Measurements from ENCODE around the gene C1S. TPM values are rescaled to one million over a fixed set of nuclear protein-coding genes. Genes with fewer than 3 reads are reported as not detected.
"Not testable (repeated sequence)": the region's sequence is repeated elsewhere in the genome, so short reads cannot be mapped to it uniquely, and the experiment has no call there.

Gene C1S
- total RNA-seq, 1 donor from 2014 or later, result 3.5 TPM

DNA sequence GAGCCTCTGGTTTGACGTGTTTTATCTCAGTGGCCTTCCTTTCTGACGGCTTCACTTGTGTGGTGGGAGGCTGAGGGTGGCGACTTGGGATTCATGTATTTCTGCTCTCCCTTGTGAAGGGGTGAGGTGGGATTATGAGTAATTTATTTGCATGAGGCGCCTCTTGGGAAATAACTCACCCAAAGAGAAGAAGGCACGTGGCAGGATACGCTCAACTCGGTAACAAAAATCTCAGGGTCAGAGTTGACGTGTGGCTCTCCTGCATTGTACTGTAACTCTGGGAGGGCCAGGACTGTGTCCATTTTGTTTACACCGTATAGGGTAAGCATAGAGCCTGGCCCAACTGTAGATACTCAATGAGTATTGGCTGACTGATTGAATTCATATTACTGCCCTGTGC is 14.6 kb upstream of the C1S start:
- DNase-seq, result no peak
- no peaks in the 10 kb centered on the region for H3K36me3 Mint-ChIP-seq (ENCODE audit: unreplicated experiment)
- peaks cover 2% of the 10 kb centered on the region for H3K27me3 Mint-ChIP-seq (ENCODE audit: unreplicated experiment)
- TF ChIP-seq, protein P1, sequence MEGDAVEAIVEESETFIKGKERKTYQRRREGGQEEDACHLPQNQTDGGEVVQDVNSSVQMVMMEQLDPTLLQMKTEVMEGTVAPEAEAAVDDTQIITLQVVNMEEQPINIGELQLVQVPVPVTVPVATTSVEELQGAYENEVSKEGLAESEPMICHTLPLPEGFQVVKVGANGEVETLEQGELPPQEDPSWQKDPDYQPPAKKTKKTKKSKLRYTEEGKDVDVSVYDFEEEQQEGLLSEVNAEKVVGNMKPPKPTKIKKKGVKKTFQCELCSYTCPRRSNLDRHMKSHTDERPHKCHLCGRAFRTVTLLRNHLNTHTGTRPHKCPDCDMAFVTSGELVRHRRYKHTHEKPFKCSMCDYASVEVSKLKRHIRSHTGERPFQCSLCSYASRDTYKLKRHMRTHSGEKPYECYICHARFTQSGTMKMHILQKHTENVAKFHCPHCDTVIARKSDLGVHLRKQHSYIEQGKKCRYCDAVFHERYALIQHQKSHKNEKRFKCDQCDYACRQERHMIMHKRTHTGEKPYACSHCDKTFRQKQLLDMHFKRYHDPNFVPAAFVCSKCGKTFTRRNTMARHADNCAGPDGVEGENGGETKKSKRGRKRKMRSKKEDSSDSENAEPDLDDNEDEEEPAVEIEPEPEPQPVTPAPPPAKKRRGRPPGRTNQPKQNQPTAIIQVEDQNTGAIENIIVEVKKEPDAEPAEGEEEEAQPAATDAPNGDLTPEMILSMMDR (IDR thresholded peaks at IDR 0.05; ENCODE audit: partially characterized antibody, unreplicated experiment), result no peak
- no peak overlapping the region for H3K27ac Mint-ChIP-seq (ENCODE audit: unreplicated experiment)
- H3K4me3 Mint-ChIP-seq (ENCODE audit: unreplicated experiment), result no peak overlapping the region
- no peaks in the 10 kb centered on the region for H3K4me1 Mint-ChIP-seq (ENCODE audit: low read depth, unreplicated experiment)
- H3K9me3 Mint-ChIP-seq (ENCODE audit: unreplicated experiment), result no peaks in the 10 kb centered on the region

DNA sequence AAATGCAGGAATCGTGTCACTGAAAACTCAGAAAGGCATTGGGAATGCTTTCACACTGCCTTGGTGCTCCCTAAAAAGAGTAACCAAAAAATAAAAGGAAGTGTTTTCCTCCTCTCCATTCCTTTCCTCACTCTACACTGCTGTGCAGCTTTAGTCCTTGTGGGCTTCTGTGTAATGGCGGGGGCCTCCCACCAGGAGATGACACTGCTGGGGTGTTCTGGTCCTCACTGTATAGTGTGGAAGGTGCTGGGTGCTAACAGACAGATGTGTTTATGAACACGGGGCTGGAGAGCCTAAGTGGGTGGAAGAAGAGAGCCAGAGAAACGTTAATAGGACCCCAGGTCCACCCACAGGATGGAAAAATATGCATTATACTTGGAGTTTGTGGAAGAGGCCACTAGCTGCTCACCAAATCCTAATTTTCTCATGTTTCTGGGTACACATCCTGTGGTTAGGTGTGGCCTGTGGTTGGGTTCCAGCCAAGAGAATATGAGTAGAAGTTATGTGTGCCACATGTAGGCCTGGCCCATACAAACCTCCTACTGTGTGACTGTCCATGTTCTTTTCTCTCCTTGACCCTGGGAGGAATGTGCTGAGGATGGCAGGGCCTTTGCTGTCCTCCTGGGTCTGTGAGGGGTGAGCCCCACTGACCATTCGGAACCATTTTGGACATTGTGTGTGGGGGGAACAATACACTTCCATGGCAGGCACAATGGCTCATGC is 14.0 kb upstream of the C1S start:
- Mint-ChIP-seq H3K36me3 (ENCODE audit: unreplicated experiment) (no peaks in the 10 kb centered on the region), H3K9me3 (ENCODE audit: unreplicated experiment) (no peaks in the 10 kb centered on the region)
- TF ChIP-seq, protein P1 (IDR thresholded peaks at IDR 0.05; ENCODE audit: partially characterized antibody, unreplicated experiment), result no peak

DNA sequence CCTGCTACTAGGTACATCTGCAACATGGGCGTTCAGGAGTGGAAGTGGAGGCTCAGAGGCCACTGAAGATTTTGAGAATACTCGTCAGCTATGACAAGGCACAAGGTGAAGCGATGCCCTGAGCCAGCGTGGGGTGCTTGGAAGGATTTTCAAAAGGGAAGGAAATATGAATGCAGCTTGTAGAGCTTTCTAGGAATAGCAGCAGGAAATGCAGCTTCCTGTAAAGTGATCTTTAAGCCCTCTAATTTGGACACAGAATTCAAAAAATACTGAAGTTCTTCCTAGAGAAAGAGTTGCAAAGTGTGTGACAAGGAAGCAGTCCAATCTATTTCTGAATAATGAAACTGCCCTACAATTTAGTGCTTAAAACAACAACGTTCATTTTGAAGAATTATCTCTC is 13.2 kb upstream of the C1S start:
- H3K27ac Mint-ChIP-seq (ENCODE audit: unreplicated experiment), result no peak overlapping the region
- peaks cover under 1% of the 10 kb centered on the region for H3K27me3 Mint-ChIP-seq (ENCODE audit: unreplicated experiment)
- no peak for DNase-seq
- TF ChIP-seq, protein P1 (IDR thresholded peaks at IDR 0.05; ENCODE audit: partially characterized antibody, unreplicated experiment), result no peak
- no peaks in the 10 kb centered on the region for H3K36me3 Mint-ChIP-seq (ENCODE audit: unreplicated experiment)
- H3K4me1 Mint-ChIP-seq (ENCODE audit: low read depth, unreplicated experiment), result no peaks in the 10 kb centered on the region
- no peak overlapping the region for H3K4me3 Mint-ChIP-seq (ENCODE audit: unreplicated experiment)
- H3K9me3 Mint-ChIP-seq (ENCODE audit: unreplicated experiment), result no peaks in the 10 kb centered on the region

More for the DNA sequence above, 14.0 kb upstream of the C1S start:
- H3K4me3 Mint-ChIP-seq (ENCODE audit: unreplicated experiment), result no peak overlapping the region
- no peak overlapping the region for H3K27ac Mint-ChIP-seq (ENCODE audit: unreplicated experiment)
- peaks cover 2% of the 10 kb centered on the region for H3K27me3 Mint-ChIP-seq (ENCODE audit: unreplicated experiment)
- H3K4me1 Mint-ChIP-seq (ENCODE audit: low read depth, unreplicated experiment), result no peaks in the 10 kb centered on the region
- no peak for DNase-seq

DNA sequence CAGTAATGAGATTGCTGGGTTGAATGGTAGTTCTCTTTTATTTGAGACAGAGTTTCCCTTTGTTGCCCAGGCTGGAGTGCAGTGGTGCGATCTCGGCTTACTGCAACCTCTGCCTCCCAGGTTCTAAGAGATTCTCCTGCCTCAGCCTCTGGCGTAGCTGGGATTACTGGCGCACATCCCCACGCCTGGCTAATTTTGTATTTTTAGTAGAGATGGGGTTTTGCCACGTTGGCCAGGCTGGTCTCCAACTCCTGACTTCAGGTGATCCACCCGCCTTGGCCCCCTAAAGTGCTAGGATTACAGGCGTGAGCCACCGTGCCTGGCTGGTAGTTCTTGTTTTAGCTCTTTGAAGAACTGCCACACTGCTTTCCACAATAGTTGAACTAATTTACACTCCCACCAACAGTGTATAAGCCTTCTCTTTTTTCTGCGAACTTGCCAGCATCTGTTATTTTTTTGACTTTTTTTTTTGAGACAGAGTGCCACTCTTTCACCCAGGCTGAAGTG is 11.0 kb upstream of the C1S start:
- not testable (repeated sequence) for H3K27me3 Mint-ChIP-seq (ENCODE audit: unreplicated experiment); H3K4me1 Mint-ChIP-seq (ENCODE audit: low read depth, unreplicated experiment); H3K27ac Mint-ChIP-seq (ENCODE audit: unreplicated experiment)

DNA sequence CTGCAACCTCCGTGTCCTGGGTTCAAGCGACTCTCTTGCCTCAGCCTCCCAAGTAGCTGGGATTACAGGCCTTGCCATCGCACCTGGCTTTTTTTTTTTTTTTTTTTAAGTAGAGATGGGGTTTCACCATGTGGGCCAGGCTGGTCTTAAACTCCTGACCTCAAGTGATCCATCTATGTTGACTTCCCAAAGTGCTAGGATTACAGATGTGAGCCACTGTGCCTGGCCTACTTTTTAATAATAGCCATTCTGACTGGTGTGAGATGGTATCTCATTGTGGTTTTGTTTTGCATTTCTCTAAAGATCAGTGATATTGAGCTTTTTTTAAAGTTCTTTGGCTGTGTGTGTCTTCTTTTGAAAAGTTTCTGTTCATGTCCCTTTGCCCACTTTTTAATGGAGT is 10.5 kb upstream of the C1S start:
- not testable (repeated sequence) for H3K9me3 Mint-ChIP-seq (ENCODE audit: unreplicated experiment); H3K36me3 Mint-ChIP-seq (ENCODE audit: unreplicated experiment); H3K27ac Mint-ChIP-seq (ENCODE audit: unreplicated experiment); H3K27me3 Mint-ChIP-seq (ENCODE audit: unreplicated experiment); H3K4me1 Mint-ChIP-seq (ENCODE audit: low read depth, unreplicated experiment); H3K4me3 Mint-ChIP-seq (ENCODE audit: unreplicated experiment); DNase-seq

More for the DNA sequence above, 11.0 kb upstream of the C1S start:
- H3K4me3 Mint-ChIP-seq (ENCODE audit: unreplicated experiment); DNase-seq; H3K9me3 Mint-ChIP-seq (ENCODE audit: unreplicated experiment); H3K36me3 Mint-ChIP-seq (ENCODE audit: unreplicated experiment): not testable (repeated sequence)

DNA sequence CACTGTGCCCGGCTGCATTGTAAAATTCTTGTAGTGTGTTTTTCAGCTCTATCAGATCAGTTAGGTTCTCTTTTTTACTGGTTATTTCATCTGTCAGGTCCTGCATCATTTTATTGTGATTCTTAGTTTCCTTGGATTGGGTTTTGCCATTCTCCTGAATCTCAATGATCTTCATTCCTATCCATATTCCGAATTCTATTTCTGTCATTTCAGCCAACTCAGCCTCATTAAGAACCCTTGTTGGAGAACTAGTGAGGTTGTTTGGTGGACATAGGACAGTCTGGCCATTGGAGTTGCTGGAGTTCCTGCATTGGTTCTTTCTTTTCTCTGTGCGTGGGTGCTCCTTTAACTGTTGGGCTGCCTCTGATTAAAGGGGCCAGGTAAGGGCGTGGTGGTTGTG is 5.6 kb upstream of the C1S start:
- peaks cover 2% of the 10 kb centered on the region for H3K27me3 Mint-ChIP-seq (ENCODE audit: unreplicated experiment)
- TF ChIP-seq, protein P1 (IDR thresholded peaks at IDR 0.05; ENCODE audit: partially characterized antibody, unreplicated experiment), result no peak
- no peaks in the 10 kb centered on the region for H3K36me3 Mint-ChIP-seq (ENCODE audit: unreplicated experiment)
- H3K4me3 Mint-ChIP-seq (ENCODE audit: unreplicated experiment), result no peak overlapping the region
- no peak overlapping the region for H3K27ac Mint-ChIP-seq (ENCODE audit: unreplicated experiment)
- no peak for DNase-seq
- no peaks in the 10 kb centered on the region for H3K9me3 Mint-ChIP-seq (ENCODE audit: unreplicated experiment)
- H3K4me1 Mint-ChIP-seq (ENCODE audit: low read depth, unreplicated experiment), result no peaks in the 10 kb centered on the region

DNA sequence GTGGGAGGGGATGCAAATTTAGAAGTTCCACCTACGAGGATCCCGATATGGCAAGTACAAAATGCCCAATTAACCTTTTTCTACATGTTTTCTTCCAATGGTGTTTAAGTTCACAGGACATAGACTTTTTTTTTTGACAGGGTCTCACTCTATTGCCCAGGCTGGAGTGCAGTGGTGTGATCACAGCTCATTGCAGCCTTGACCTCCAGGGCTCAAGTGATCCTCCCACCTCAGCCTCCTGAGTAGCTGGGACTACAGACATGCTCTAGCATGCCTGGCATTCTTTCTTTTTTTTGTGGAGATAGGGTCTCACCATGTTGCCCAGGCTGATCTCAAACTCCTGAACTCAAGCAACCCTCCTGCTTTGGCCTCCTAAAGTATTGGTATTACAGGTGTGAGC is 4.8 kb upstream of the C1S start:
- not testable (repeated sequence) for H3K27me3 Mint-ChIP-seq (ENCODE audit: unreplicated experiment); DNase-seq; H3K36me3 Mint-ChIP-seq (ENCODE audit: unreplicated experiment); H3K9me3 Mint-ChIP-seq (ENCODE audit: unreplicated experiment); H3K27ac Mint-ChIP-seq (ENCODE audit: unreplicated experiment); H3K4me1 Mint-ChIP-seq (ENCODE audit: low read depth, unreplicated experiment); H3K4me3 Mint-ChIP-seq (ENCODE audit: unreplicated experiment)

Measured in glutamatergic neuron (in vitro differentiated cells).